GM21360 (cell line): ENCODE data around the gene ZNF727.
"Not testable (repeated sequence)": the region's sequence is repeated elsewhere in the genome, so short reads cannot be mapped to it uniquely, and the experiment has no call there.

Experiments
- ATAC-seq: cut with Tn5 transposase; IDR thresholded peaks from one replicate; pipeline ENCODE4 v1.9.1; 2021; ENCODE audit warnings: mild to moderate bottlenecking, moderate library complexity; ENCODE audit not compliant: unreplicated experiment

ZNF727 gene

GRCh38 chr7:64045301-64046040, at the start of gene ZNF727:
Gene ZNF727 (plus strand): TSS chr7:64045434. CDS start chr7:64045622, 188 bp downstream.
- ATAC-seq = no peak

GRCh38 chr7:63998549-63998948, 46.7 kb upstream of the ZNF727 start, which contains the start of gene ZNF722:
Gene ZNF722 (plus strand): TSS chr7:63998849. CDS start chr7:63998962, 113 bp downstream.
- ATAC-seq = no peak

DNA sequence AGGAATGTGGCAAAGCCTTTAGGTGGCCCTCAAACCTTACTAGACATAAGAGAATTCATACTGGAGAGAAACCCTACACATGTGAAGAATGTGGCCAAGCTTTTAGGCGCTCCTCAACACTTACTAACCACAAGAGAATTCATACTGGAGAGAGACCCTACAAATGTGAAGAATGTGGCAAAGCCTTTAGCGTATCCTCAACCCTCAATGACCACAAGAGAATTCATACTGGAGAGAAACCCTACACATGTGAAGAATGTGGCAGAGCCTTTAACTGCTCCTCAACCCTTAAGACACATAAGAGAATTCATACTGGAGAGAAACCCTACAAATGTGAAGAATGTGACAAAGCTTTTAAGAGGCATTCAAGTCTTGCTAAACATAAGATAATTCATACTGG, 29.7 kb upstream of the ZNF727 start:
- ATAC-seq = not testable (repeated sequence)

DNA sequence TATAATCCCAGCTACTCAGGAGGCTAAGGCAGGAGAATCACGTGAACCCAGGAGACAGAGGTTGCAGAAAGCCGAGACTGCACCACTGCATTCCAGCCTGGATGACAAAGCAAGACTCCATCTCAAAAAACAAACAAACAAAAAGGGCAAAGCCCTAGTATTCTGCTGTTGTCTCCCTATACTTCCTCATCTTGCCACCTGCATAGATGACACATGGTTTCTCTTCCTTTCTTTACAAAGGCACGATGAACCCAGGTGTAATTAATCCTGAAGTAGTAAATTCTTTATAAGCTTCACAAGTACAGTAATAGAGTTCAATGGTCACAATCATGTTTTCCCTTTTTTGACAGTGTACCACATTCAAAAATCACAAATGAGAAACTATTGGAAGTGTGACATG, 9.8 kb upstream of the ZNF727 start:
- ATAC-seq = no peak

- no peak for ATAC-seq
Measured at GRCh38 chr7:64037095-64037494, 8.1 kb upstream of the ZNF727 start.

GRCh38 chr7:64046041-64046389, 781 bp downstream of the ZNF727 start:
- no peak for ATAC-seq

- ATAC-seq = not testable (repeated sequence)
Measured at GRCh38 chr7:64077837-64078698, 32.8 kb downstream of the ZNF727 start.

DNA sequence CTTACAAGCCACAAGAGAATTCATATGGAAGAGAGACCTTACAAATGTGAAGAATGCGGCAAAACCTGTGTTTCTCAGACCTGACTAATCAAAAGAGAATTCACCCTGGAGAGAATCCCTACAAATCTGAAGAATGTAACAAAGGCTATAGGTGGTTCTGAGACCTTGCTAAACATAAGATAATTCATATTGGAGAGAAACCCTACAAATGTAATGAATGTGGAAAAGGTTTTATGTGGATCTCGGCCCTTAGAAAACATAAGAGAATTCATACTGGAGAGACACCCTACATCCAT, 33.4 kb downstream of the ZNF727 start:
- ATAC-seq = no peak

DNA sequence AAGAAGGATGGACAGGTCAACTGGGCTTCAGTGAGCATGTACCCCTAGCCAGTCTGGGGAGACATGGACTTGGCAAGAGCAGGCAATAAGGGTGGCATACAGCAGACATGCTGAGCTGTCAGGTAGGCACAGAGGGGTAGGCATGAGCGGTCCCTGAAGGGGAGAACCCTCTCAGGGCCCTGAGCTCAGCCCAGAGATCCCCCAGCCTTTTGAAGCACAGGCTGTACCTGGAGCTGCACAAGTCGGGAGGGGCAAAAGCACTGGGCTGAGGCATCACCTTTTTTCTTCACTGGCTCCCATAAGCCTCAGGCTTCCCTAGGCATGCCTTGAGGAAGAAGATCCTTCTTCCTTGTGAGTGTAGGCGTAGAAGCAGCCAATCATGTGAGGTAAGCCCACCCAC, 42.3 kb downstream of the ZNF727 start:
- ATAC-seq = no peak

GRCh38 chr7:64088863-64089262, 43.6 kb downstream of the ZNF727 start:
- ATAC-seq = not testable (repeated sequence)
